GM23248 (cell line): ENCODE data around the gene RFNG.

Experiments
- EZH2 ChIP-seq: fragments of 200-600 bp; sonication (generic); IDR thresholded peaks from 2 replicates; pipeline ENCODE4 v1.6.1; 2018; ENCODE audit warnings: antibody characterized with exemption, mild to moderate bottlenecking; ENCODE audit not compliant: insufficient read depth, poor library complexity, severe bottlenecking
- EZH2phosphoT487 ChIP-seq: fragments of 200-600 bp; sonication (generic); IDR thresholded peaks from 2 replicates; pipeline ENCODE4 v1.6.1; 2018; ENCODE audit warnings: antibody characterized with exemption, moderate library complexity, mild to moderate bottlenecking, low read depth; ENCODE audit not compliant: insufficient read depth

DNA sequence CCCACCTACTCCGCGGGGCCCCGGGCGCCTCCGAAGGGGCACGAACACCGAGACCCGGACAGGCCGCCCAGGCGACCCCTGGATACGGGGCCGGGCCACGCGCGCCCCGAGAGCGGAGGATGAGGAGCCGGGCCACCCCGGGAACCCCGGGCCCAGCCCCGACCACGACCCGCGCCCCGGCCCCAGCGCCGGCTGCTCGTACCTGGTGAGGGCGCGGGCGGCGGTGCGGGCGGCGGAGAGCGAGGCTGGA, 46.2 kb upstream of the RFNG start:
- TF ChIP-seq EZH2phosphoT487 (no peak), EZH2 (no peak)
